Breast epithelium (tissue), 4 donors: ENCODE measurements around the gene ZDHHC6. TPM values are rescaled to one million over a fixed set of nuclear protein-coding genes. Genes with fewer than 3 reads are reported as not detected.

Source experiments
- DNase-seq, 2 donors: peaks; one replicate each; pipeline ENCODE4 v3.0.0-alpha.2; 2019; ENCODE audit warnings: low spot score in 2 of 2
- H3K27ac ChIP-seq, 2 donors: fragments of 200-600 bp; sonication (generic) in 1 of 2; one replicate each; pipeline ENCODE4 v1.5.1; 2016 to 2019; ENCODE audit warnings: mild to moderate bottlenecking in 1 of 2
- H3K27me3 ChIP-seq, 2 donors: fragments of 200-600 bp; sonication (generic) in 1 of 2; one replicate each; pipeline versions ENCODE4 v1.5.1 to v1.6.0; 2017 to 2019; ENCODE audit warnings: control low read depth in 1 of 2, mild to moderate bottlenecking in 1 of 2
- H3K36me3 ChIP-seq: fragments of 200-600 bp; one replicate; pipeline ENCODE4 v1.5.1; 2019
- H3K4me1 ChIP-seq, 2 donors: fragments of 200-600 bp; sonication (generic); one replicate each; pipeline ENCODE4 v1.5.1; 2016 to 2019; ENCODE audit warnings: control low read depth in 1 of 2
- H3K4me3 ChIP-seq, 3 donors: fragments of 200-600 bp; sonication (generic); 1 replicate in 2 of 3; 2 replicates in 1 of 3; pipeline ENCODE4 v1.5.1; 2016 to 2019; ENCODE audit warnings: mild to moderate bottlenecking in 3 of 3, moderate library complexity in 2 of 3
- H3K9me3 ChIP-seq, 2 donors: fragments of 200-600 bp; sonication (generic) in 1 of 2; one replicate each; pipeline ENCODE4 v1.5.1; 2016 to 2019; ENCODE audit warnings: control low read depth in 1 of 2
- CTCF ChIP-seq, 3 donors: fragments of 450-650 bp; IDR thresholded peaks; one replicate each; pipeline ENCODE4 v1.5.1; 2016 to 2017; ENCODE audit warnings: antibody characterized with exemption in 3 of 3, mild to moderate bottlenecking in 3 of 3, moderate library complexity in 3 of 3
- POLR2A ChIP-seq: fragments of 450-650 bp; IDR thresholded peaks from one replicate; pipeline ENCODE4 v1.6.1; 2016; ENCODE audit warnings: antibody characterized with exemption, mild to moderate bottlenecking, moderate library complexity
- POLR2AphosphoS5 ChIP-seq, 3 donors: sonication (generic); formaldehyde crosslinking; IDR thresholded peaks; one replicate each; pipeline ENCODE4 v1.6.1; 2017; ENCODE audit warnings: antibody characterized with exemption in 3 of 3
- intact Hi-C: fragments of 100-400 bp; cut with DNase I; formaldehyde crosslinking; loops from one replicate; pipeline ENCODE4 v1.15.1; 2023; ENCODE audit warnings: low total_unique reads
- total RNA-seq, 3 donors: library from RNA; depleted of rRNA; stranded (reverse); fragments of >200 nt; gene quantifications; one replicate each; pipeline ENCODE4 v1.1.0, GENCODE V29; 2016

ZDHHC6 gene
- total RNA-seq, 3 donors from 2014 or later, result 27.4 to 34.5 (median 32.1) TPM

DNA sequence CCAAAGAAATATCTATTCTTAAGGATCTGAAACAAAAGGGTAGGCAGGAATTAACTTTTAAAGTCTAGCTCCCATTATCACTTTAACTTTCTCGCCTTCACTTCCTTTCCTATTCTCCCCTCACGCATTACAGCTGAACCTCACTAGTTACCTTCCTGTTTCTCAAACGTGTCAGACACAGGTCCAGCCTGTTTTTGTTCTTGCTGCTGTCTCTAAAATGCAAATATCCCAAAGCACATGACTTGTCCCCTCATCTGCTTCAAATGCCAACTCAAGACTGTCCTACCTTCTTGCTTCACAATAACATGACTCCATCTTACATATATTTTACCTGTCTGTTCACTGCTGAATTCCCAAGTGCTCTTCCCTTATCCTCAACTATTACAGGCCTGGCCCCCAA, 17.6 kb downstream of the ZDHHC6 start:
- no peak for DNase-seq
- Histone ChIP-seq H3K36me3 (no peaks in the 10 kb centered on the region), H3K4me1 (no peaks in the 10 kb centered on the region), H3K9me3 (no peaks in the 10 kb centered on the region), H3K27me3 (no peaks in the 10 kb centered on the region), H3K27ac (no peak overlapping the region), H3K4me3 (no peak overlapping the region)
- intact Hi-C loops, result no loop called here
- no peak for TF ChIP-seq POLR2AphosphoS5 (IDR thresholded peaks at IDR 0.05)
- no peak for TF ChIP-seq POLR2A
- no peak for TF ChIP-seq CTCF (IDR thresholded peaks at IDR 0.05)

GRCh38 chr10:112426111-112426510, 20.6 kb downstream of the ZDHHC6 start:
- Histone ChIP-seq H3K36me3 (no peaks in the 10 kb centered on the region), H3K4me1 (no peaks in the 10 kb centered on the region), H3K27ac (no peak overlapping the region), H3K4me3 (no peak overlapping the region), H3K27me3 (no peaks in the 10 kb centered on the region), H3K9me3 (no peaks in the 10 kb centered on the region)
- intact Hi-C loops, result no loop called here
- no peak for TF ChIP-seq POLR2A
- no peak for DNase-seq

DNA sequence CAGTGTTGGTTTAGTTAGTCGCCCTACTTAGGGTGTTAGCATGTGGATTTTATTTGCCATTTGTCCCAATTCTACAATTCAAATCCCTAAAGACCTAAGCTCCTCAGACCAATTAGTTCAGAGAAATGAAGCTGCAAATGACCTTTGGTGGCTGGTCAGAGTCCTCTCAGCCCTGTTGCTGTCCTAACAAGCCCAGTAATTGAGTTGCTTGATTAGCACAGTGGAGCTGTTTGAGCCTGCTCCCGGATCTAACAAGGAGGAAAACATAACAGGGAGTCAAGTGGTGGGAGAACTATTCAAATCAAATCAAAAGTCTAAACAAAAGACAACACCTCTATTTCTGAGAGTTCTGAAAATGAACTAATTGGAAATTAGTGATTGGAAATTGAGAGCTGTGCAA, 22.1 kb downstream of the ZDHHC6 start:
- H3K4me1 ChIP-seq, result no peaks in the 10 kb centered on the region
- H3K27me3 ChIP-seq, result no peaks in the 10 kb centered on the region
- H3K27ac ChIP-seq, result no peak overlapping the region
- TF ChIP-seq POLR2A (no peak), CTCF (IDR thresholded peaks at IDR 0.05) (no peak), POLR2AphosphoS5 (IDR thresholded peaks at IDR 0.05) (no peak)
- H3K36me3 ChIP-seq, result no peaks in the 10 kb centered on the region
- no peak for DNase-seq
- intact Hi-C loops, result no loop called here
- no peak overlapping the region for H3K4me3 ChIP-seq
- no peaks in the 10 kb centered on the region for H3K9me3 ChIP-seq

- Histone ChIP-seq H3K4me1 (no peaks in the 10 kb centered on the region), H3K4me3 (no peak overlapping the region), H3K9me3 (no peaks in the 10 kb centered on the region), H3K27me3 (no peaks in the 10 kb centered on the region), H3K27ac (no peak overlapping the region), H3K36me3 (no peaks in the 10 kb centered on the region)
- intact Hi-C loops, result no loop called here
- TF ChIP-seq POLR2A (no peak), CTCF (IDR thresholded peaks at IDR 0.05) (no peak), POLR2AphosphoS5 (IDR thresholded peaks at IDR 0.05) (no peak)
- no peak for DNase-seq
Observed at GRCh38 chr10:112421731-112422130, 25.0 kb downstream of the ZDHHC6 start.

- intact Hi-C loops, result no loop called here
- no peak for DNase-seq
- Histone ChIP-seq H3K36me3 (no peaks in the 10 kb centered on the region), H3K27ac (no peak overlapping the region), H3K27me3 (no peaks in the 10 kb centered on the region), H3K4me3 (no peak overlapping the region), H3K9me3 (no peaks in the 10 kb centered on the region), H3K4me1 (no peaks in the 10 kb centered on the region)
- TF ChIP-seq POLR2A (no peak), CTCF (IDR thresholded peaks at IDR 0.05) (no peak), POLR2AphosphoS5 (IDR thresholded peaks at IDR 0.05) (no peak)
Observed at GRCh38 chr10:112412696-112413095, 34.0 kb downstream of the ZDHHC6 start.

GRCh38 chr10:112409755-112410154, 37.0 kb downstream of the ZDHHC6 start:
- no peaks in the 10 kb centered on the region for H3K4me1 ChIP-seq
- H3K9me3 ChIP-seq, result no peaks in the 10 kb centered on the region
- TF ChIP-seq POLR2A (no peak), CTCF (IDR thresholded peaks at IDR 0.05) (no peak), POLR2AphosphoS5 (IDR thresholded peaks at IDR 0.05) (no peak)
- intact Hi-C loops, result no loop called here
- H3K36me3 ChIP-seq, result no peaks in the 10 kb centered on the region
- DNase-seq, result no peak
- no peak overlapping the region for H3K4me3 ChIP-seq
- no peaks in the 10 kb centered on the region for H3K27me3 ChIP-seq
- H3K27ac ChIP-seq, result no peak overlapping the region
